Stimulated activated CD4-positive, alpha-beta T cell treated with anti-CD3 and anti-CD28 coated beads, Interleukin-4, amount 100 ng/mL, for 48 hours (primary cell): ENCODE measurements around the gene SSTR3.

Source experiments
- DNase-seq, 2 donors: peaks; one replicate each; pipeline ENCODE4 v3.0.0-alpha.2; 2020; ENCODE audit warnings: low read depth in 2 of 2

Gene SSTR3

GRCh38 chr22:37229012-37229804 lies 16.9 kb upstream of the SSTR3 start:
- DNase-seq: no peak

DNA sequence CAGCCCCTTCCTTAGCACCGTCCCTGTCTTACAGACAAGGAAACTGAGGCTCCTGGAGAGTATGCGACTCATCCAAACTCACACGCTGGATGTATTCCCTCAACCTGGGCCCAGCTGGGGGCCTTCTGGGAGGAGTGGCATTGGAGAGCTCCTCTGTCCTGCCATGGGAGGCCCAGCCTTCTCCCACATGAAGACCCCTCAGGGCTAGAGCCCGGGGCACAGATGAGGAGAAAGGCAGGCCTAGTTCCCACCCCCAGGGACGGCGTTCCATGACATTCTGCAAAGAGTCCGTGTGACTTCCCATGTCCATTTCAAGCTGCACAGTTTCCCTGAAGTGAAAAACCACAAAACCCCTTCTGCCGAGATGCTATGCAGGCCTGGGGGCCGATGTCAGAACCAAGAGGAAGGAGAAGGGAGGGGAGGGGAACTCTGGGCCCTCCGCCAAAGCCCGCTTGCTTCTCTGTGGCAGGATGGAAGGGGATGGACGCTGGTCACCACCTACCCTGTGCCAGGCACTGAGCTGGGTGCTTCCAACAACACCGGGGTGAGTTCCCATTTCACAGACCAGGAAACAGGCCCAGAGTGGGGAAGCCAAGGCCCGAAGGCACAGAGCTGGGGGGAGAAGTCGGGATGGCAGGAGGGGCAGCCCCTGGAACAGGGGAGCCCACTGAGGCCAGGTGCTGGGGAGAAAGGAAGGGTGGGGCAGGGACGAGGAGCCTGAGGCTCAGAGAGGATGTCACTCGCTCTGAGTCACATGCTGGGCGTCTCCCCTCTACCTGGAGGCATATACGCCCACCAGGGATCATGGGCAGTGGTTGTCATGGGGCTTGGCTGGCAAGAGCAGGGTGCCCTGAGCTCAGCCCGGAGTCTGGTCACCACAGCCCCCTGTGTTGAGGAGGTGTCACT lies 16.1 kb upstream of the SSTR3 start:
- DNase-seq: no peak

GRCh38 chr22:37226514-37226913 lies 14.2 kb upstream of the SSTR3 start:
- no peak for DNase-seq

GRCh38 chr22:37226087-37226486 lies 13.8 kb upstream of the SSTR3 start:
- DNase-seq: no peak

DNA sequence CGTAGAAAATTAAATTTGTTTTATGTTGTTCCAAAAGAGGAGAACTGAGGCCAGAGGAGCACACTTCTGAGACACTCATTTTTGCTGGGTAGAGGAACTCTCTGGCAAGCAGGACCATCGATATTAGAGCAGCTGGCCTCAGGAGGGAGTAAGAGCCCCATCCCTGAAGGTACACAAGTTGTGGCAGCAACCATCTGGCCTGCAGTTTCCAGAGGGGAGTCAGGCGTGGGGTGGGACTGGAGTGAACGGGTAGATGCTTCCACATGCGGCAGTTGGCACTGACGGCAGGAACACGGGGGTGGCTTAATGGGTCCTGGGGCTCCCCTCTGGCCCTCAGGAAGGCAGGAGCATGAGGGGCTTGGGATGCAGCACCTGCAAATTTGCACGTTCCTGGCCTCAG lies 13.2 kb upstream of the SSTR3 start:
- no peak for DNase-seq

- DNase-seq: no peak
These were observed 12.6 kb upstream of the SSTR3 start for GRCh38 chr22:37224757-37225420.

GRCh38 chr22:37223965-37224551 lies 11.8 kb upstream of the SSTR3 start:
- no peak for DNase-seq

DNA sequence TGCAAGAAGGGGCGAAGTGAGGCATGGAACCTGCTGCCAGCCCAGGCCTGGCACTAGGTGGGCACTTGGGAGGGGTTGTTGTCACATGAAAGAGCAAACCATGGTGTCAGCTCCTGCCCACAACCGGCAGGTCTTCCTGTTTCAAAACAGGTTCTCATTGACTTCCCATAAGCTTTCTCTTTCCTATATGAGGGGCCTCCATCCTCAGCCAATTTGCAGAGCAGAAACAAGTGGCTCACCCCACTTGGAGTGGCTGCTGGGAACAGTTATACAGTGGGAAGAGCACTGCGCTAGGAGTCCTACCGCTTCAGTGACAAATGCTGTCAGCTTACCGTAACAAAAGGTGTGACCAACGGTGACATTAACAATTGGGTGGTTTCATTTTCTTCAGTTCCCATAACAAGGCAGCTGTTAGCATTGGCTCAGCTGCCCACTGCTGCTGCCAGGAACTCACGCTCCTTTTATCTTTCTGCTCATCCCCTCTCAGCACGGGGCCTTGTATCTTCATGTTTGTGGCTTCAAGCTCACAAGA lies 10.2 kb upstream of the SSTR3 start:
- no peak for DNase-seq

DNA sequence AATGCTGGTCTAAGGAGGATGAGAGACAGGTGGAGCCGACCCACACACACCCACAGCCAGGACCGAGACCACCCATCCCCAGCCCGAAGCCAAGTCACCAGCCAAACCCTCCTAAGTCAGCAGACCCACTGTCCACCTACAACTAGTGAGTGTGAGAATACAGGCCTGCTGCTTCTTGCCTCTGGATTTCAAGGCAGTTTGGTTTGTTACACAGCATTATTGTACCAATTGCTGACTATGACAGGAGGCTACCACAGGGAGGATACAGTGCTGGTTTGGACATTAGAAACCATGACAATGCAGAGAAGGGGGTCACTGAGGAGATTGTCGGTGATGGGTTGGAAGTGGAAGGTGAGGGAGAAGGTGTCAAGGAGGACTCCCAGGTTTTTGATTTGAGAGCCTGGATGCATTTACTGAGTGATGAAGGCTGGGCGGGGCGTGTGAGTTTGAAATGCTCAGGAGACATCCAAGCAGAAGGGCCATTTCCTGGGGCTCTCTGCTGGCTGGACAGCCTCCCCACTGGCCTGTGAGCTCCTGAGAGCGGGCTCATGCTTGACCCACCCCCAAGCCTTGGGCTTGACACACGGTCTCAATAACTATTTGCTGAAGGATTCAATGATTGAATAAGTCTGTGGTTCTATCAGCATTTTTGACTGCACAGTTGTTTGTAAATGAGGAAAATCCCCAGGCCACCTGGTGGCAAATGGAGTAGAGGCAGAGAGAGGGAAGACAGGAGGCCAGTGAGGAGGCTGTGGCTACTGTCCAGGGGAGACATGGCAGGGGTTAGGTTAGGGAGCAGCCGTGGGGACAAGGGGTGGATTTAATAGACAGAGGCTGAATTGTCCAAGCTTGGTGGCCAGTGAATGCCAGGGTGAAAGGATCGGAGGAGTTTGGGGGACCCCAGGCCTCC lies 9.4 kb upstream of the SSTR3 start:
- no peak for DNase-seq

GRCh38 chr22:37220543-37220981 lies 8.3 kb upstream of the SSTR3 start:
- DNase-seq: no peak

GRCh38 chr22:37219533-37219932 lies 7.3 kb upstream of the SSTR3 start:
- DNase-seq: no peak

DNA sequence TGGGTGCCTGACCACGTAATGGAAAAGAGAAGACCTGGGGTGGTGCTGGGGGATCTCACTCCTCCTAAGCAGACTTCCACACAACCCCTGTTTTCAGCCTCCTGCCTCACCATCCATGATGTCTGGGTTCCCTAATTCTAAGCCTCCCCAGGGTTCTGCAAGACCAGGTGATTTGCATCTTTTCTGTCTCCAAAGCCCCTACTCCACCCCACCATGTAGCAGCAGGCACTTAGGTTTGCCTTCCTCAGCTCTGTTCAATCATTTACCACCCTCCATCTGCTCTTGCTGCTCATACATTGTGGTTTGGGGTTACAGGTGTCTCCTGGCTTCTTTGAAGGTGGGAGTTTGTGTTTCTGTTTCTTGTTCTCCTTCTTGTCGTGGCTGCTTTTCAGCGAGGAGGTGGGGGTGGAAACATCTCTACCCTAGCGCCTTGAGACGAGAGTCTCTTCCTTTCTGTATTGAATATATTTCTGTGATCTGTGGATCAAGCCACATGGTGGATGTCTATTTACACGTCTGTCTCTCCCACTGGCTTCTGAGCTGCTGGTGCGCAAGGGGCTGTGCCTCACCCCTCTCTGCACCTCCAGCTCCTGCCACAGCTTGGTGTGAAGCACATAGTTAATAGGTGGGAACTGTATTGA lies 6.6 kb upstream of the SSTR3 start:
- no peak for DNase-seq

GRCh38 chr22:37218399-37218770 lies 6.1 kb upstream of the SSTR3 start:
- DNase-seq: no peak

DNA sequence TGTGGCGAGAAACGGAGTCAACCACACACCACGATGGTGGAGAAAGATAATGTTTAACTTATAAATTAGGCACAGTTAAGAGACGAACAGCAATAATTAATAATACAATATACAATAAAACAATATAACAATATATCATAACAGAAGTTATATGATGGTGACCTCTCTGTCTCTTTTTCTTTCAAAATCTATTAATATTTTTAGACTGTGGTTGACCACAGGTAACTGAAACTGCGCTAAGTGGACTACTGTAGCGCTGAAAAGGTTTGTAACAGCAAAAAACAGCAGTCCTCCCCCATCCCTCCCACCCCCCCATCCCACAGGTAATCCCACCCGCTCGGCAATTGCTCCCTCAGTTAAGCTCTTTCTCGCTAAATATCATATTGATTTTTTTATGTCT lies 3.6 kb upstream of the SSTR3 start:
- DNase-seq: no peak

GRCh38 chr22:37214731-37215030 lies 2.4 kb upstream of the SSTR3 start:
- no peak for DNase-seq

DNA sequence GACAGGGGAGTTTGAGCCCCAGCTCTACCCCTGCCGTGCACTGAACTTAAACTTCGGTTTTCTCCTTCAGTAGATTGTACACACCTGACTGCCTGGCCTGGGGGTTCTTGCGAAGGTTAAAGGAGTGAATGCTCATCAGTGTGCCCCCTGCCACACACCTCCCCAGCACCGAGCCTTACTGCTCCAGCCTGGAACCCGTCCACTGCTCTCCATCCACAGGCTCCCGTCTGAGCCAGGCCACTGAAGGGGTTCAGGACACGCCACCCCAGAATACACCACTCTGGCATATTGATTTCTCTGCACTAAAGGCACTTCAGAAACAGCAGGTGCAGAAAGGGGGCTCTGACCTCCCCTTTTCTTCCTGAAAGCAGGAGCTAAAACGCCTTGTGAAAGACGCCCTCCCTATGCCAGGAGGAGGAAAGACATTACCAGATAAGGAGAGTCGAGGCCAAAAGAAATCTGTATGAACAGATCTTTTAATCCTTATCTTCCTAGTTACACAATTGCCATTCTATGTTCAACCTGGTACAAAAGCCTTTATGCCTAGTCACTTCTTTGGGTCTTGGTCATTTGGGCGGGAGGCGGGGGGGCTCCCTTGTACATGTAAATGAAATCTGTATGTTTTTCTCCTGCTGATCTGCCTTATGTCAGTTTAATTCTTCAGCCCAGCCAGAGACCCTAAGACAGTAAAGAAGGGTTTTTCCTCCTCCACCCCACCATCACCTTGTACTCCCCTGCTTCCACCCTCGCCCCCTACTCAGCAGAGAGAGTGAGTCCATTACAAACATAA lies 1.9 kb upstream of the SSTR3 start:
- no peak for DNase-seq

DNA sequence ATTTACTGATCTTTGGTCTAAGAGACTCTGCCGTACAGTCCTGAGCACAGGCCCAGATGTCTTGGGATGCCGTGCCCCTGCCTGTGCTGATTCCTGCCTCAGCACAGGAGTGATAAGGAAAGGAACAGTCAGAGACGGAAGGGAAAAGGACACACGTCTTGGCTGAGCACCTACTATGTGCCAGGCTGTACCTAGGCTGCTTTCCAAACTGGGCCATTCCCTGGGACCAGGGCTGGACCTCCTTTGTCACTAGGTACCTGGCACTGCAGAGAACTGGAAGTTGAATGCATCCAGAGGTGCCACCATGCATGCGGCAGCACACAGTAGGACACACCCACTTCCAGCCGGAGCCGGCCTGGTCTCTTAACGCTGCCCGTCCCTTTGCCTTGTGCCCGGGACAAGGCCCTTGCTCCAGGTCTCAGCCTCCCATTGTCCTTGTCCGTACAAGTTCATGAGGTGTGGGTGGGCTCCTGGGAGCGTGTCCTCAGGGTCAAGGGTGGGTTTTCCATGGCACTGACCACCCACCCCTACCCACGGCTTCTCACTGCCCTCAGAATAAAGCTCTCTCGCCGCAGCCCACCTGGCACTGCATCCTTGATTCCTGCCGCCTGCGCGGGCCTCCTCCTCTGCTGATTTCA lies 1.1 kb upstream of the SSTR3 start:
- DNase-seq: no peak

- no peak for DNase-seq
These were observed 457 bp downstream of the SSTR3 start for GRCh38 chr22:37211866-37212173.
